OCI-LY1 (cell line): ENCODE data around the gene IRX2.

Experiments
- EZH2 ChIP-seq: fragments of 200-600 bp; sonication (generic), shearing (Covaris generic); IDR thresholded peaks from 2 replicates; pipeline ENCODE4 v1.8.0; 2017; ENCODE audit warnings: borderline replicate concordance, mixed run types, mild to moderate bottlenecking, antibody characterized with exemption, low read length, moderate library complexity, mixed read lengths
- TF ChIP-seq, protein P1 (sequence below): fragments of 200-600 bp; sonication (generic), shearing (Covaris generic); IDR thresholded peaks from 2 replicates; pipeline ENCODE4 v1.5.1; 2017; ENCODE audit warnings: mild to moderate bottlenecking, antibody characterized with exemption, low read length, moderate library complexity, mixed read lengths

DNA sequence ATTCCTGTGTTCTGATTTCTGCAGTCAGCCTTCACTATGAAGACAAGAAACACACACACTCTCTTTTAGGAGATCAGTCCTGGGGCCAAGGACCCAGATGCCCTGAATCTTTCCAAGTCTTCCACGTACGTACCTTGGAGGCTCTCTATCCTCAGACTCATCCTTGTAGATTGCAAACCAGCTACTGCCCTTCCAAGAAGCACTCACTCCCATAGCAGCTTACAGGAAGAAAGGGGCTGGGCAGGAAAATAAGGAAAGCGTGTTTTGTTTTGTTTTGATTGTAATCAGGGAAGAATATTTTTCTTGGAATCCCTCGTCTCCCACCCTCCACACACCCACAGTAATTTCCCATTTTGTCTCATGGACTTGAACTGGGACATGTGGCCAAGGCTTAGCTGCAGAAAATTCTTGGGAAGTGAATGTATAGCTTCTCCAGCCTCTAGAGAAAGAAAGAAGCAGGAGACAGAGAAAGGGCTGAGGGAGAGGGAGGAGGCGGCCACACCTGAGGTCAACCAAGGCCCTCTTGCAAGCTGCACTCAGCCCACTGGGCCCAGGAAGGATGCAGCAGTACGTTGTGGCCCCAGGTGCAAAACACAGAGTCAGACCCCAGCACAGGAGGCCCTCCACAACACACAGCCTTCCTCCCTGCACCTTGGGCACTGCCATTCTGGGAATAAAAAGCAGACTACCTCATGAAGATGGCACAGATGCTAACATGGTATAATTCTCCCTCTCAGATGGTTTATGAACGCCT lies 29.9 kb downstream of the IRX2 start:
- TF ChIP-seq, protein P1, sequence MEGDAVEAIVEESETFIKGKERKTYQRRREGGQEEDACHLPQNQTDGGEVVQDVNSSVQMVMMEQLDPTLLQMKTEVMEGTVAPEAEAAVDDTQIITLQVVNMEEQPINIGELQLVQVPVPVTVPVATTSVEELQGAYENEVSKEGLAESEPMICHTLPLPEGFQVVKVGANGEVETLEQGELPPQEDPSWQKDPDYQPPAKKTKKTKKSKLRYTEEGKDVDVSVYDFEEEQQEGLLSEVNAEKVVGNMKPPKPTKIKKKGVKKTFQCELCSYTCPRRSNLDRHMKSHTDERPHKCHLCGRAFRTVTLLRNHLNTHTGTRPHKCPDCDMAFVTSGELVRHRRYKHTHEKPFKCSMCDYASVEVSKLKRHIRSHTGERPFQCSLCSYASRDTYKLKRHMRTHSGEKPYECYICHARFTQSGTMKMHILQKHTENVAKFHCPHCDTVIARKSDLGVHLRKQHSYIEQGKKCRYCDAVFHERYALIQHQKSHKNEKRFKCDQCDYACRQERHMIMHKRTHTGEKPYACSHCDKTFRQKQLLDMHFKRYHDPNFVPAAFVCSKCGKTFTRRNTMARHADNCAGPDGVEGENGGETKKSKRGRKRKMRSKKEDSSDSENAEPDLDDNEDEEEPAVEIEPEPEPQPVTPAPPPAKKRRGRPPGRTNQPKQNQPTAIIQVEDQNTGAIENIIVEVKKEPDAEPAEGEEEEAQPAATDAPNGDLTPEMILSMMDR: no peak
- no peak for TF ChIP-seq EZH2
